DMS153 treated with DMSO at 0.1 percent for 48 hours (cell line): Measurements from ENCODE around the gene LMX1B.
"Not testable (repeated sequence)": the region's sequence is repeated elsewhere in the genome, so short reads cannot be mapped to it uniquely, and the experiment has no call there.

Source experiments
- DNase-seq: peaks from one replicate; lab custom pipeline; 2025; ENCODE audit not compliant: unreplicated experiment; lab: John Stamatoyannopoulos, UW

The LMX1B gene

DNA sequence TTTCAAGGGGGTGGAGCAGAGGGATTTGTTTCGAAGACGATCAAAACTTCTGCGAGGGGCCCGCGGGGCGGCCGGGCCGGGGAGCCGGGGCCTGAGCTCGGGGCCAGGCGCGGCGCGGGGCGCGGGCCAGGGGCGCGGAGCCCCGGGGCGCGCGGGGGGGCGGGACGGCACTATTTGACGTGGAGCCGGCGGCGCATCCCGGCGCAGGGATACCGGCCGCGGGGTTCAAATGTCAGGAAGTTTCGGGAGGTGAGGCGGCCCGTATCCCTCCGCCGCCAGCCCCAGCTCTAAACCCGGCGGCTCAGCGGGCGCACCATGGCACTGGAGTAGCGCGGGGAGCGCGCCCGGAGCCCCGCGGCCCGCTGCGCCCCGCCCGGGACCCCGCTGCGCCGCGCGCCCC, at the start of gene LMX1B:
Gene LMX1B (plus strand): TSS at position 278 of the 400 bp plus-strand sequence. CDS start 522 bp downstream, outside the sequence.
- no peak for DNase-seq

DNA sequence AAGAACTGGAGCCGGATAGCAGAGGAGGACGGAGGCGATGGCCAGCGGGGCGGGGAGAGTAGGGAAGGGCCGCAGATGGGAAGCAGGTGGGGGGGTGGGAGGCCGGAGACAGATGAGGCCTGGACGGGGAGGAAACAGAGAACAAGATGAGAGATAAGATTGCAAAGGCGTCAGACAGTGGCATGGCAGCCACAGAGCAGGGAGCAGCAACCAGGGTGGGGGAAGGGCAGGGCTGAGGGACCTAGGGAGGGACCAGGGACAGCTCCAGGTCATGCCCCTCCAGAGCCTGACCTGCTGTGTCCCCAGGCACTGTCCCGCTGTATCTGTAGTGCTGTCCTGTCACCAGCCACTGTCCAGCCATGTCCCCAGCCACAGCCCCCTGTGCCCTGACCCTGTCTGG, 49.6 kb upstream of the LMX1B start:
- no peak for DNase-seq

DNA sequence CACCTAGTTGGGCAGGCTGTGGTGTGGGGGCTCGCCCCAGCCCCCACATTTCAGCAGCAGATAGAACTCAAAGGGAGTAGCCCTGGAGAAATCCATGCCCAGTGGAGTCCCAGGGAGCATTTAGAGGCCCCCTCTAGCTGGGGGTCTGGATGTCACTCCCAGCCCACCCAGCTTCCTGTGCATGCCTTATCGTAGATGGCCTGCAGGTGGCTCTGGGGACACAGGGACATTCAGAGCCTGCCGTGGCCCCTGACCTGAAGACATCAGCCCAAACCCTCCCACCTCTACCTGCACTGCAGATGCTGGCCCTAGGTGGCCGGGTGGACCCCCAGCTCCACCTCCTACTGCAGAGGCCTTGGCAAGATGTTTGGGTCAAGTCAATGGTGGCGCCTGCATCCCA, 49.0 kb upstream of the LMX1B start:
- no peak for DNase-seq

DNA sequence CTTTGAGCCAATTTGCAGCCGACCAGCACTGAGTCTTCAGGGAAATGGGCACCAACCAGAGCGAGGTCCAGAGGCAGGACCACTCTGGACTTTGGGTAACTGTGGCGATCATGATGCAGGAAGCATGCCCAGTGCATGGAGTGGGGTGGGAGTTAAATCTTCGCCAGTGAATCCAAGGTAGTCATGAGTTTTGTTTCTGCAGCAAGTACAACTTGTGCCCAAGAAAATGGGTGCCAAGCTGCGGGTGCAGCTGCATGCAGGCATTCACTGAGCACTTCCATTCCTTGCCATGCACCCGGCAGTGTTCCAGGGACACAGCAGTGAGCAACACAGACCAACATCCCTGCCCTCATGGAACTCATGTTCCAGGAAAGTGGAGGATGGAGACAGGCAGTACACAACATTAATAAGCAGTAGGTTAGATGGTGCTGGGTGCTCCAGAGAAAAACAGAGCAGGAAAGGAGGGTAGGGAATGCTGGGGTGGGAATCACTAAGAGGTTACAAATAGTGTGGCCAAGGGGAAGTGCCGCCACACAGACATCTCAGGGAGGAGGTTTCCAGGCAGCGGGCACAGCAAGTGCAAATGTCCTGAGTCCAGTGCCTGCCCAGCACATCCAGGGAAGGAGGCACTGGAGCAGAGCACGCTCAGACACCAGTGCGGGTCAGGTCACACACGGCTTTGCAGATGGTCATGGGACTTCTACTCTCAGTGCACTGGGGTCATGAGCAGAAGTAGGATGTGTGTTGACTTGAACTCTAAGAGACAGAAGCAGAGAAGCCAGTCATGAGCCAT, 48.2 kb upstream of the LMX1B start:
- no peak for DNase-seq

DNA sequence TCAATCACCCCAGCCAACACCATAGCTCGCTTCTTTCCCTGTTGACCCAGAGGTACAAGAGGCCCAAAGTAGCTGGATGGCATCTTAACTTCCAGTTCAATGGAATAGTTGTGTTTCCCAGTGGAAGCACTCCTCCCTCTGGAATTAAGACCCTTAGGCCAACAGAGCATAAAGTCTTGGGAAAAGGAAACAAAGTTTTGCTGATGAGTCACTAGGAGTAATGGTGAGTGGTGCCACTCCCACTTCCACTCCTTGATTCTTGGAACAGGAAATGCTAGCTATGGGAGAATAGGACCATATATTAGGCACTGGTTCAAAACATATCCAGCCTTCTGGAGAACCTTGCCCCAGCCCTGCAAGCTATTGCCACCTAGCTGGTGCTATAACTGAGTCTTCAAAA, 44.7 kb upstream of the LMX1B start:
- DNase-seq: no peak

DNA sequence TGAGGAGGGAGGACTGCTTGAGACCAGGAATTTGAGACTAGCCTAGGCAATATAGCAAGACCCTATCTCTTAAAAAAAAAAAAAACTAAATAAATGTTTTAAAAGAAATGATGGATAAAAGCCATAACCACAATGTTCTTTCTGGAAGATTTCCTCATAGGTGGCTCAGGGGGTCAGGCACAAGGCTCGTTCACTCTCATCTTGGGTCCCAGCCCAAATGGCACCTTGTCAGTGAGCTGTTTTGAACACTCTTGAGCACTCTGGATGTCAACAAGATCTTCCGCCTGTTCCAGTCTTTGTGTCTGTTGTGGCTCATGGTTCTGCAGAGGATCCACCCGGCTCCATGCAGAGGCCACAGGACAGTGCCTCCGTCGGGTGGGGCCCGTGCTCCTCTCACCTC, 35.7 kb upstream of the LMX1B start:
- no peak for DNase-seq

DNA sequence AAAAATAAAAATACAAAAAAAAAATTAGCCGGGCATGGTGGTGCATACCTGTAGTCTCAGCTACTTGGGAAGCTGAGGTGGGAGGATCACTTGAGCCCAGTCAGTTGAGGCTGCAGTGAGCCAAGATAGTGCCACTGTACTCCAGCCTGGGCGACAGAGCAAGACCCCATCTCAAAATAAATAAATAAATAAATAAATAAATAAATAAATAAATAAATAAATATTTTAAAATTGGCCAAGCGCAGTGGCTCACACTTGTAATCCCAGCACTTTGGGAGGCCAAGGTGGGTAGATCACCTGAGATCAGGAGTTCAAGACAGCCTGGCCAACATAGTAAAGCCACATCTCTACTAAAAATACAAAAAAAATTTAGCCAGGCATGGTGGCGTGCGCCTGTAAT, 33.4 kb upstream of the LMX1B start:
- not testable (repeated sequence) for DNase-seq

DNA sequence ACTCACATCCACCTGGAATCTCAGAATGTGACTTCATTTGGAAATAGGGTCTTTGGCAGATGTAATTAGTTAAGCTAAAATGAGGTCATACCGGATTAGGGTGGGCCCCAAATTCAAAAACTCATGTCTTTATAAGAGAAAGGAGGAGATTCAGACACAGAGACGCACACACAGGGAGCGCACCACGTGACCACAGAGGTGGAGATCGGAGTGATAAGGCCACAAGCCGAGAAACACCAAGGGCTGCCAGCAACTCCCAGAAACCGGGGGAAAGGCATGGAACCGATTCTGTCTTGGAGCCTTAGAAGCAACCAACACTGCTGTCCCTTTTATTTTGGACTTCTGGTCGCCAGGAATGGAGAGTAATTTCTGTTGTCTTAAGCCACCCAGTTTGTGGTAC, 31.8 kb upstream of the LMX1B start:
- DNase-seq: no peak

DNA sequence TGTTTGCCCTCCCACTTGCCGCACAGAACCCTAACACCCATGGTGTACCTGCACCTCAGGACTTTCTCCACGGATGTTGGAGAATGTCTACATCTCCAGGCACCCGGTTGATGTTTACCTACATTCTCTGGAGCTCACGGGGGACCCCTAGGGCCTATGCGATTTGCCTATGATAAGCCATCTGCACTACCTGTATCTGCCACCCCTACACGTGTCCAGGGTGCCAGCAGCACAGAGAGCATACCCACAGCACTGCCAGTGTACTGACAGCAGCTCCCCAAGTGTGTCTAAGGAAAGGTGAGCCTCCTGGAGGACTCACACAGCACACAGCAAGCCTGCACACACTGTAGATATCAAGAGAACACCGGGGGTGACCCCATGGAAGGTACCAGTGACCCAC, 31.3 kb upstream of the LMX1B start:
- no peak for DNase-seq

DNA sequence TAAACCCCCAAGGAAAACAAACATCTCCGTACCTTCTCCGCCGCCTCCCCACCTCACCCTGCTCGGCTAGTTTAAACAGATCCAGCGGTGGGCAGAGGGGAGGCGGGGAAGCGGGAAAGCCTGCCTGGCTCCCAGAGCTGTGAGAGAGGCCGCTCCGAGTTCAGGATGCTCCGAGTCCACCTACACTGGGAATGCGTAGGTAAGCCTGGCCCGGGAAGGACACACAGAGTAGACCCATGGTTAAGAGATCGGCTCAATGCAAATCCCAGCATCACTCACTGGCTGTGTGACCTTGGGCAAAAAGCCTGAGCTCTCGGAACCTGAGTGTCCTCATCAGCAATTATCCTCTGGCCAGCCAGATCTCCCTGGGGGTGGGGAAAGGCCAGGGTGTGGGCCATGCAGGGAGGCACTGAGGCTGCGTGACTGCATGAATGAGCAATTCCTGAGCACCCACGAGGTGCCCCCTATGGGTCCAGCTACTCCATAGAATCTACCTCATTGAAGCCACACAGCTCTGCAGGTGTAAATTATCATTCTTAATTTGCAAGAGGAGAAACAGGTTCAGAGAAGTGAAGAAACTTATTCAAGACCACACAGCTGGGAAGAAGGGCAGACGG, 30.5 kb upstream of the LMX1B start:
- DNase-seq: no peak

DNA sequence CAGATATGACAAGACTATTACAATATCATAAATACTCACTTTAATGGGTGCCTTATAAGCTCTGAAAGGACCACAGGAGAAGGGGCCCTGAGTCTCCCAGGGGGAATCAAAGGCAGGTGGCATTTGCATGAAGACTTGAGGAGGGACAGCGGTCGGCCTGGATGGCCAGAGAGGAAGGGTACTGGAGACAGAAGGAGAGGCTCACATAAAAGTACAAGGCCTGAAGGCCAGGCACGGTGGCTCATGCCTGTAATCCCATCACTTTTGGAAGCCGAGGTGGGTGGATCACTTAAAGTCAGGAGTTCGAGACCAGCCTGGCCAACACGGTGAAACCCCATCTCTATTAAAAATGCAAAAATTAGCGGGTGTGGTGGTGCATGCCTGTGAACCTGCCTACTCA, 29.1 kb upstream of the LMX1B start:
- no peak for DNase-seq

DNA sequence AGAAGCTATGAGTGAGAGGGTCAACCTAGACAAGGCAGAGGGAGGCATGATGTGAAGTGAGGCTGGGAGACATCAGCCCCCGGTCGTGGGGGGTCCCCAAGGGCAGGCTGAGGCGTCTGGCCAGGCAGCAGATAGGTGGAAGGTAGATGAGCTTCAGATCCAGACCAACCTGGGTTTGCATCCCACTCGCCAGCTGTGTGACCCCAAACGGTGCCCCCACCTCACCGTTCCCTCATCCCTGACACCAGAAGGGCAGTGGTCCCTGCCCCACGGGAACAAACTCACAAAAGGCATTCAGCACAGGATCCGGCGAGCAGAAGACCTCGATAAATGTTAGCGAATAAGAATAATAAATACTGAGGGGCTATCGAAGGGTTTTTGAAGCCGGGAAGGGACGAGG, 27.5 kb upstream of the LMX1B start:
- DNase-seq: no peak

DNA sequence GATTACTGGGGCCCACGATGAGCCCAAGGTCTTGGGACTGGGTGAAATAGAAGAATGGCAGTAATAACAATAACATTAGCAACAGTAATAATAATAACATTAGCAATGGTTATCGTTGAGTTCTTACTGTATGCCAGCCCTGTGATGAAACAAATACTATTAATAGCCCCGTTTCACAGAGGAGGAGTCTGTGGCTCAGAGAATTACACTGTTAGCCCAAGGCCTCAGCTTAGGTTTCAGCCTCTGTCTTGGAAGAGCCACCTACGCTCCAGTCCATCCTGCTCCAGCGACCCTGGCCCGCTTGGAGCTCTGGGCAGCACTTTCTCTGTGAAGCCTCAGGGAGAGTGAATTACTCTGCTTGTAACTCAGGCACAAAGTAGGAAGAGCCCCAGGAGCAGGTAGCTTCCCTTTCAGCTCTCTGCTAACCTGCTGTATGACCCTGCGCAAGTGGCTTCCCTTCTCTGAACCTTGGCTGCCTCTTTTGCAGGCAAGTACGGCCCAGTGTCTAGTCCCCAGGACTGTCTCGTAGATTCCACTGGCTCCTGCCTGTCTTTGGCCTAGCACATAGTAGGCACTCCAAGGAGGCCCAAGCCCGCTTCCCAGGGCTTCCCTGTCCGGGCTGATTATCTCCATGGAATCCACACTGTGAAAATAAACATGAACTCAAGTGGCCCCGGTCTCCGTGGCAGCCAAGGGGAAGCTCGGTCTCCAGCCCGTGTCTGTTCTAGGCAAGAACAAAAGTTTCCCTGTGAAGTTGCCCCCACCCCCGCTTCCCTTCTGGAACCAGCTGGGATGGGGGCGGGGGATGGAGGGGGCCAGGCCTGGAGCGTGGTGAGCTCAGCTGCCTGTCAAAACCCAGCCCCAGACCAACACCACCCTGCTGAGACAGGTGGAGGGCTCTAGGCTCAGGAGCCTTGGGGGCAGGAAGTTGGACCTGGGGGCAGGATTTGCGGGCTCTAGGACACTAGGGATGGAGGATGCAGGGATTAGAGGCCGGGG, 26.2 kb upstream of the LMX1B start:
- no peak for DNase-seq

DNA sequence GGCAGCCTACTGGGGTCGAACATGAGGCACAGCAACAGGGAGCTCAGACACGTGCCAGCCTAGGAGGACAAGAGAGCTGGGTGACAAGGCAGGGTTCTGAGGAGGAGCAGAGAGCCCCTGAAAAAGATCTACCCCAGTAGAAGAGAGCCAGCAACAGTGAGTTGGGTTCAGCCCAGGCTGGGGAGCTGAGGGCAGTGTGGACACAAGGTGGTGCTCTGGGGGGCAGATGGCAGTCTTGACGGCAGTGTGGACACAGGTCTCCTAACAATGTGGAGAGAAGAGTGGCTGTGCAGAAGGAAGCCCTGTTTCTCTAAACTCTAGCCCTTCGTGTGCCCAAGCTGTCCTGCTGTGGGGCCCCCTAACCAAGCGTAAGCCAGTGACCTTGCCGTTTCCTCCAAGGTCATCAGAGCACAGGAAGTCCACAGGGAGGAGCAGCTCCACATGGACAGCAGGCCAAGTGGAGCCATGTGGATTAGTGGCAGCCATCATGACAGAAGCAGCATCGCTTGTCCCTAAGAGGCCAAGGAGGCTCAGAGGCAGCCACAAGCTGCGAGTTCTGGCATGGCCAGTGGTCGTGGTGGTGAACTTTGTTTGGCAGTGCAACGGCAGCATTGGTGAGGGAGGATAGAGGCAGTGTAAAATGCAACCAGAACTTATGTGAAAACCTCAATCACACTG, 25.1 kb upstream of the LMX1B start:
- no peak for DNase-seq

DNA sequence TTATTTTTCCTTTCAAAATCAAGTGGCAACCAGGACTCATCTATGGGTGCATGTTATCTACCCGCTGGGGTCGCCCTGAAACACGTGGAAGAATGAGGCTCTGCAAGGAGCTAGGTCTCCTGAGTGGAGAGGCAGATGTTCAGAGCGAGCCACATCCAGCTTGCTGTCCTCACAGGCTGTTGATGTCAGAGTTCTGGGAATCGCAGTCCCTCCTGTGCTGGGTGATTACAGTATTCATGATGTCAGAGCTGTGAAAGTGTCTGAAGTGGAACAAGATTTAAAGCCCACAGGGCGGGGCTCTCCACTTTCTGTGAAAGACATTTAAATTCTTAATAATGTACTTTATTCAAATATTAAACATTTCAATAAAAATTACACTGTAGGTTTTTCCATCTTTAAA, 24.4 kb upstream of the LMX1B start:
- DNase-seq: no peak

DNA sequence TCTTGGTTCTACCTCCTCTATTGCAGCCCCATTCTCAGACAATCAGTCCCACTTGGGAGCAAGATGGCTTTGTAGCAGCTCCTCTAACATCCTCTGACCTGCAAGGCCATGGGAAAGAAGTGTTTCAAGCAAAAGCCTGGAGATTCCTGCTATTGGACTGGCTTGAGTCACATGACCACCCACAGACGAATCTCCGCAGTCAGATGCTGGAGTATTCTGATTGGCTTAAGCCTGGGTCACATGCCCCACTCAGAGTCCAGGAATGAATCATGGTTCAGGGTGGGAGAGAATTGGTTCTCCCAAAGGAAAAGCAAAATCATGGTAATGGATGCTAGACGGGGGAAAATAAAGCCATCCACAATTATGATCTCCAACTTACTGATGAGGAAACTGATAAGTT, 22.6 kb upstream of the LMX1B start:
- DNase-seq: no peak

DNA sequence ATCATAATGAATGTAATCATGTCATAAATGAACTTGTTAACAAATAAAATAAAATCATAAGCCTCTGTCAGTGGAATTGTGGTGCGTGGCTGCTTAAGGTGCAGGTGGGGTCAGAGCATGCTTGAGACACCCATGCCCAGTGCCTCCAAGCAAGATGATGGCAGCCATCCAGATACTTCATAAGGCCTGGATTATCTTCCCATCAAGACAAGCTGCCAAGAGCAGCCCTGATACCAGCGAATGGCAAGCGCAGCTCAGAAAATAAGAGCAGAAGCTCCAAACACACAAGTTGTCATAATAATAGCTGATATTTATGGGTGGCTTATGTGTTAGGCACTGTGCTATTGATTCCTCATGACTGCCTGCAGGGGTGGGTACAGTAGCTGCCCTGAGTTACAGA, 21.8 kb upstream of the LMX1B start:
- no peak for DNase-seq

DNA sequence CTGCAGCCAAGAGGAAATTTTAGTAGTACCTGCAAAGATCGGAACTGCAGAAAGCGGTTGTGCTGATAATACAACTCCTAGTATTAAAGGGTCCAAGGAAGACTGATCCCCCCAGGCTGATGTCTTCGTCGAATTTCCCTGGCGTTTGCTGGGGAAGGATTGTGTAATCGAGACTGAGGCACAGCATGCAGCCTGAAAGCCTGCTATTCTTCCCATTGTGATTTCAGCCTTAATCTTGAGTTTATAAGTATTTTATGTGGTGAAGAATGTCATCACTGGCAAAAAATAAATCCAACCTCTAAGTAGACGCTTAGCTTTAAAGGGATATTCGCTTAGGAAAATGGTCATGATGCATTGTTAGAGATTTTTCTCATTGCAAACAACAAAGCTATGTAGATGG, 21.3 kb upstream of the LMX1B start:
- DNase-seq: no peak

DNA sequence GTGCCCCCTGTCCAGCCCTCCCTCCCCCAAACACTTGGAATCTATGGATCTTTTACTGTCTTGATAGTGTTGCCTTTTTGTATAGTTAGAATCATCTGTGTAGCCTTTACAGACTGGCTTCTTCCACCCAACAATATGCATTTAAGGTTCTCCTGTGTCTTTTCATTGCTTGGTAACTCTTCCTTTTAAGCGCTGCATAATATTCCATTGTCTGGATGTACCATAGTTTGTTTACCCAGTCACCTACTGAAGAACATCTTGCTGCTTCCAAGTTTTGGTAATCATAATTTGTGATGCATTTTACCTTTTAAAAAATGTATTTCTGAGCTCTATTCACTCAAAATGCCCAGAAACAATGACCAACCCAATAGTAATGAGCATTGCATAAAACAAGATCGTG, 17.7 kb upstream of the LMX1B start:
- DNase-seq: no peak

DNA sequence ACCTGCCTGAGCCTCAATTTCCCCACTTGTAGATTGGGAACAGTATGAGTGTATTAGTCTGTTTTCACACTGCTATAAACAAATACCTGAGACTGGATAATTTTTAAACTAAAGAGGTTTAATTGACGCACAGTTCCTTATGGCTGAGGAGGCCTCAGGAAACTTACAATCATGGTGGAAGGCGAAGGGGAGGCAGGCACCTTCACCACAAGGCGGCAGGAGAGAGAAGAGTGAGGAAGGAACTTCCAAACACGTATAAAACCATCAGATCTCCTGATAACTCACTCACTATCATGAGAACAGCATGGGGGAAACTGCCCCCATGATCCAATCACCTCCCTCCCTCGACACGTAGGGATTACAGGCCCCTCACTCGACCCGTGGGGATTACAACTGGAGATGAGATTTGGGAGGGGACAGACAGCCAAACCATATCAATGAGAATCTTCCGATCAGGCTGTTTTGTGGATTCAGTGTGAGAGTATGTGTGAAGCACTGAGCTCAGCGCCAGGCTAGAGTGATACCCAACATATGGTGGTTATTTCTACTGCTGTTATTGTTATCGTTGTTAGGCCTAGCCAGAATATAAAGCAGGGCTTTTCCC, 14.6 kb upstream of the LMX1B start:
- DNase-seq: no peak
